GM18499 (cell line): ENCODE measurements around the gene RPSA.
A peak's percentile ranks its signal among the peaks of the same experiment; 100 is the strongest.
"Not testable (repeated sequence)": the region's sequence is repeated elsewhere in the genome, so short reads cannot be mapped to it uniquely, and the experiment has no call there.

Source experiments
- ATAC-seq: cut with Tn5 transposase; IDR thresholded peaks from one replicate; pipeline ENCODE4 v1.9.1; 2021; ENCODE audit warnings: moderate number of reproducible peaks; ENCODE audit not compliant: insufficient read depth, unreplicated experiment

The RPSA gene

DNA sequence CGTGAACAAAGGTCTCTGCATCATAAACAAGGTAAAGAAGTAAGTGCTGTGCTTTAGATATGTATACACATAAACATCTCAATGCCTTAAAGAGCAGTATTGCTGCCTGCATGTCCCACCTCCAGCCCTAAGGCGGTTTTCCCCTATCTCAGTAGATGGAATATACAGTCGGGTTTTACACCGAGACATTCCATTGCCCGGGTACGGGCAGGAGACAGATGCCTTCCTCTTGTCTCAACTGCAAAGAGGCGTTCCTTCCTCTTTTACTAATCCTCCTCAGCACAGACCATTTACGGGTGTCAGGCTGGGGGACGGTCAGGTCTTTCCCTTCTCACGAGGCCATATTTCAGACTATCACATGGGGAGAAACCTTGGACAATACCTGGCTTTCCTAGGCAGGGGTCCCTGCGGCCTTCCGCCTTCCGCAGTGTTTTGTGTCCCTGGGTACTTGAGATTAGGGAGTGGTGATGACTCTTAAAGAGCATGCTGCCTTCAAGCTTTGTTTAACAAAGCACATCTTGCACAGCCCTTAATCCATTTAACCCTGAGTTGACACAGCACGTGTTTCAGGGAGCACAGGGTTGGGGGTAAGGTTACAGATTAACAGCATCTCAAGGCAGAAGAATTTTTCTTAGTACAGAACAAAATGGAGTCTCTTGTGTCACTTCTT lies 12.2 kb downstream of the RPSA start:
- ATAC-seq: not testable (repeated sequence)

DNA sequence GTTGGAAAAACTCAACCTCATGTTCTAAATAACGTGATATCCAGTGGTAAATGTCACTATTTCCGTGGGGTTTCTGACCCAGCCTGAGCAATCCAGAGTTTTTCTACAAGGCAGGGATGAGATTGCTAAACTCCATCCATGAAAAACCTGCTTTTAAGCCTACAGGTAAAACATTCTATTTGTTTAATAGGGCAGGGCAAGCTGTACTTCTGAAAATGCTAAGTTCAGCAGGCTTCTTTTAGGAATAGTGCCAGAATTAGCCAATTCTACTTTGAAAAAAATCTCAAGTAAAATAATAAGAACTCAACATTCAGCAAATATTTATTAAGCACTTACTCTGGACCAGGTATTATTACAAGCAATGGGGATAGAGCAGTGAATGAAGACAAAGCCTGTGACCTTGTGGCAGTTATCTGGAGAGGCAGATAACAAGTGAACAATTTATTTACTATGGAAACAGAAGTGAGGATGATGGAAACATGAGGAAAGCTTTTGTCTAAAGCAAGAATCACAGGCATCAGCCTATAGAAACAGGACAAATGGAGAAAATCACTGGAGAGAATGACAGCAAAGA lies 13.3 kb downstream of the RPSA start:
- ATAC-seq: no peak

DNA sequence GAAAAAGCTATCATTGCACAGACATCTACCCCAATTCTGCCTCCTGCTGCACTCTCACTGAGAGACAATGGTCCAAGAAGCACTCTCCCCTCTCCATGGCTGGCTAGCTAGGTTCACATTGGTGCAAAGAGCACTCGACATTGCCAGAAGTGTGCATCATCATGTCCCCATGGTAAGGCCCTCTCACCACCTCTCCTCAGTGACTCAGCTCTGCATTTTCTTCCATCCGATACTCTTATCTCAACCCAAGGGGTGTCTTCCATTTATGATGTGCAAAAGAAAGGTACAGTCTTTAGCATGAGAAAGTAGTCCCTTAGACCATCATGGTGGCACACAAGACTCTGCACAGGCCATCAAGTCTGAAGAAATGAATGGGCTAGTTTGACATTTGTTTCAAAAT lies 14.0 kb downstream of the RPSA start:
- no peak for ATAC-seq

DNA sequence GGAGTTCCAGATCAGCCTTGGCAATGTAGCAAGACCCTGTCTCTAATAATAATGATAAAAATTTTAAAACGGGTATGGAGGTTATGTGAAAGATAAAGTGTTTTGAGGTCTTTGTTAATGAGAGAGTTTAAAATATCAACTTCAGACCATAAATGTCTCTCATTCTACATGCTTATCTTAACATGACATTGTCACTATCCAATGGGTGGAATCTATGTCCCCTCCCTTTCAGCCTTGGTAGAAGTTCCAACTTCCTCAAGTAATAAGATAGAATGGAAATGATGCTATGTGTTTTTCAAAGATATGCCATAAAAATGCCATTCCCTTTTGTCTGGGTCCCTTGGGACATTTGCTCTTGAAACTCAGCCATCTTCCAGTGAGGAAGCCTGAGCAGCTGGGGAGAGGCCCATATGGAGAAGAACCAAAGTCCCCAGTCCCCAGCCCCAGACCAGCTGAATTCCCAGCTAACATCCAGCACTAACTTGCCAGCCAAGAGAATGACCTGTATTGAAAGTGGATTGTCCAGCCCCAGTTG lies 17.0 kb downstream of the RPSA start:
- no peak for ATAC-seq

DNA sequence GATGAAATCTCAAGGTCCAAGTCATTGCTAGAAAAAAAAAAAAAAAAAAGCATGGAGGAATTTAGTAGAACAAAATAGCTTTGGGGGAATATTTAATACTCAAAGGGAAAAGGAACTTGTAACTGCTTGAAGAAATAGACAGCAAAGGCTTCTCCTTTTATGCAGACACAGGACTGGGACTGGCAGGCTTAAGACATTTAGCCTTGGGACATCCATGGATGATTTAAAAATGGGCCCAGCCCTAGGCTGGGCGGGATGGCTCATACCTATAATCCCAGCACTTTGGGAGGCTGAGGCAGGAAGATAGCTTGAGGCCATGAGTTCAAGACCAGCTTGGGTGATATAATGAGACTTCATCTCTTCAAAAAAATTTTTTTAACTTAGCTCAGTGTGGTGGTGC lies 19.8 kb downstream of the RPSA start:
- no peak for ATAC-seq

- ATAC-seq: no peak
Observed at GRCh38 chr3:39427506-39427905, 21.0 kb downstream of the RPSA start.

- no peak for ATAC-seq
Observed at GRCh38 chr3:39428745-39429201, 22.3 kb downstream of the RPSA start.

DNA sequence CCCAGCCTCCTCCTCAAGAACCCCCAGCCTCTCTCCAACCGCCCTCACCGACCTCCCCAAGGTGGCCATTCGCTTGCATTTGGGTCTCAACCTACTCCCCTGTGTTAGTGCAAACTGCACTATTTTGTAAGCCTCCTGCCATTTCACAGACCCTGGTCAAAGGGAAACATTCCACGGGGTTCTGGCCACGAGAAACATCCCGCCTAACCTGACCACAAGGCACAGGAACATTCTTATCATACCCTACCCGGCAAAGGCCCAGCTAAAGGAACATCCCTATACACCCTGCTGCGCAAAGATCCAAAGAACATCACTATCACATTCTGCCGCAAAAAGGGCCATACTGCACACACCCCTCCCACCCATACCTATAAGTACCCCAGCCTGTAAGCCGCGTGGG lies 22.9 kb downstream of the RPSA start:
- ATAC-seq: no peak

DNA sequence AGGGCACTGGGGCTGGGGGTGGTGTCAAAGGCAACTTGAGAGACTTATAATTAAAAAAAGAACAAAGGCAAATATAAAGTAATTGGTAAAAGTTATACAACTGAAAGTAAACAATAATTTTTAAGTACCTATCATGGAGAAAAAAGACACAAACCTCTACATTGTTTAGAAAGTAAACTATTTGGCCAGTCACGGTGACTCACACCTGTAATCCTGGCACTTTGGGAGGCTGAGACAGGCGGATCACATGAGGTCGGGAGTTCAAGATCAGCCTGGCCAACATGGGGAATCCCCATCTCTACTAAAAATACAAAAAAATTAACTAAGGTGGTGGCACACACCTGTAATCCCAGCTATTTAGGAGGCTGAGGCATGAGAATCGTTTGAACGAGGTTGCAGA lies 25.8 kb downstream of the RPSA start:
- ATAC-seq: no peak

DNA sequence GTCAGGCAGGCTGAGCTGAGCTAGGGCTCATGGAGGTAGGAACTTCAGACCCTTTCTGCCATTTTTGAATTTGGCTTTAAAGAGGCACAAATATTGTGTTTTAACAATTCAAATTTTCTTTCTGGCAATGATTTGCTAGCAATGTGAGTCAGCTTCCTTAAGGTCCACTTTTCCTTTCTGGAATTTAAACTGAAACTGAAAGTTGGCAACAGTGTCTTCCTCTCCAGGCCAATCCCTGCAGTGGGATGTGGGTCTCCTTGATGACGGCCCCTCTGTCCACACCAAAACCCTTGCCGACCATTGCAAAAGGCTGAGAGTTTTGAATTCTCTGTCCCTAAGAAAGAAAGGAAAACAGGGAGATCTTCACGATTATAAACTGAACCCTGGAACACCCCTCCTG lies 27.1 kb downstream of the RPSA start:
- ATAC-seq: no peak

DNA sequence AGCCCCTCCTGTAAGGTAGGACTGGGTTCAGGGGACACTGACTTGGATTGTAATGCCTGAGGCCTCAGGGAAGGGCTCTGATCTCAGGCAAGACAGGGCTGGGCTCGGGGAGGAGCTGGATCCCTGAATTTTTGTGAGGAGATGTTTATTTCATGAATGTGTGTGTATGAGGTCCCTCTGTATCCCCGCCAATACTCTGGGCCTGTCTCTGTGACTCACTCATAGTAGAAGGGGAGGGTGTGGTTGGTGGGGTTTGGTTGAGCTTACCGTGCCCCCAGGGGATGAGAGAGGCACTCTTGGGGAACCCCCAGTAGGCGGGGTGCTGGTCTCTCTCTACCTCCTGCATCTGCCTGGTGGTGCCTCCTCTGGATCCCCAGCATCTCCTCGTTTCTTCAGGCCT lies 28.1 kb downstream of the RPSA start:
- ATAC-seq: peak; percentile 57

DNA sequence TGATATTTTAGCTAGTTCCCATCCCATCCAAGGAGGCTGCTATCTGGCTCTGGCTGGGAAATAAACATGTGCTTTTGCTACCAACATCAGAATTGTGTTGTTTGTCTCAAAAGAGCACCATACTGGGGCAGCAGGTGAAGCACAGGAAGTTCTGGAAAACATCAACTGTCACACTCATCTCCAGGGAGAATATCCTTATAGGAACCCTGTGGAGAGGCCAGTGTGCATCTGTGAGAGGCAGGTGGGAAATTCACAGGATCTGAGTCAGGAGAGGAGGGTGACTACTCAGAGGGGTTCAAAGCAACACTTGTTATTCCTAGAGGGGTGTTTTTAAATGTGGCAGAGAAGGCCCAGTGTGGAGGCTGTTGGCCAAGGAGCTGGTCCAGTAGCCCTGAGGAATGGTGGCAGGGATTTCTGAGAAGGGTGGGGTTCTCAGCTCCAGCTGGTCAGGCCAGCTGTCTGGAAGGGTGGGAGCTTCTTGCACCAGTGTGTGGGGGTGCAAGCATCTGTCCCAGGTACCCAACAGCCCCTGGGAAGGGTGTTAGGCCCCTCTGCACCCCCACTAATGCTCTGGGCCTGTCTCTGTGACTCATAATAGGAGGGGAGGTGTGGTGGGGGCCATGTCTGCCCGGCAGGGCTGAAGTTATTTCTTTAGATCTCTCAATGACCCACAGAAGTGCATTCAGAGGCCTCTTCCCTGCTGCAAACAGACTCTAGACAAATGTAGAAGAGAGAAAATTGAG lies 28.7 kb downstream of the RPSA start:
- ATAC-seq: no peak

- ATAC-seq: no peak
Observed at GRCh38 chr3:39438880-39439279, 32.4 kb downstream of the RPSA start.

DNA sequence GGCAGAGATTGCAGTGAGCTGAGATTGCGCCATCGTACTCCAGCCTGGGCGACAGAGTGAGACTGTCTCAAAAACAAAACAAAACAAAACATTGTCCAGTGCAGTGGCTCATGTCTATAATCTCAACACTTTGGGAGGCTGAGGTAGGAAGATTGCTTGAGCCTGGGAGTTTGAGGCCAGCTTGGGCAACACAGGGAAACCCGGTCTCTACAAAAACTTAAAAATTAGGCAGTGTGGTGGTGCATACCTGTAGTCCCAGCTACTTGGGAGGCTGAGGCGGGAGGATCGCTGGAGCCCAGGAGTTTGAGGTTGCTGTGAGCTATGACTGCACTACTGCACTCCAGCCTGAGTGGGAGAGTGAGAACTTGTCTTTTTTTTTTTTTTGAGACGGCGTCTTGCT lies 33.8 kb downstream of the RPSA start:
- ATAC-seq: no peak

DNA sequence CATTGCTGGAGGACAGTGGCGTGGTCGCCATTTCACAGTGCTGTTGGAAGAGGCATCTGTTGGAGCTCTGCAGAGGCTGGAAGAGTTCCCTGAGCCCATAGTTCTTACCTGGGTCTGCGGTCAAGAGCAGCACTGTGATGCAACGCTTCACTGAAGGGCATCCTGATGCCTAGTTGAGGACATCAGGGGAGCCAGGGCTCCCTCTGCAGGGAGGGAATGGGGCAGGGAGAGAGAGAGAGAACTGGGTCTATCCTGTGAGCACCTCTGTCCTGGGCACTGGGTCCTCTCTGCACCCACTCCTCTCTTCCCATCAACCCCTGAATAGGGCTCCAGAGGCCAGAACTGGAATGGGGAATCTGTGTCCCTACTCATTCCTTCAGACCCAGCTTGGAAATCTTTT lies 37.0 kb downstream of the RPSA start:
- no peak for ATAC-seq

- ATAC-seq: no peak
Observed at GRCh38 chr3:39445927-39446326, 39.4 kb downstream of the RPSA start.

DNA sequence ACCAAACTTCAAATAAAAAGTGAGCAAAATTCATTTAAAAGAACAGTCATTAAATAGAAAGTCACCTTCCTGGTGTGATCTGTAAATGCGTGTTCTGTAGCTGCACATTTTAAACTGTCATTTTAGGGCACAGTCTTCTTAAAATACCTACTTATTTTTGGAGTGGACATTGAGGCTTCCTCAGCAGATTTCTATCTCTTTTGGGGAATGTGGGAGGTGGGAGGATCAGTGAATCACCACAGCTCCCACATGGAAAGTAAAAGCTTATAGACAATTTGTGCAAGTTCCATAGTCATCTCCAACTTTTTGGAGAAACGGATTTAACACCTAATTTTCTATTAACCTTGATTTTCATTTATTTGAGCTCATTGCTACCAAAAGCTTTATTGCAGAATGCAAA lies 39.9 kb downstream of the RPSA start:
- ATAC-seq: no peak

- ATAC-seq: peak; percentile 73
Observed at GRCh38 chr3:39447637-39448483, 41.3 kb downstream of the RPSA start.

DNA sequence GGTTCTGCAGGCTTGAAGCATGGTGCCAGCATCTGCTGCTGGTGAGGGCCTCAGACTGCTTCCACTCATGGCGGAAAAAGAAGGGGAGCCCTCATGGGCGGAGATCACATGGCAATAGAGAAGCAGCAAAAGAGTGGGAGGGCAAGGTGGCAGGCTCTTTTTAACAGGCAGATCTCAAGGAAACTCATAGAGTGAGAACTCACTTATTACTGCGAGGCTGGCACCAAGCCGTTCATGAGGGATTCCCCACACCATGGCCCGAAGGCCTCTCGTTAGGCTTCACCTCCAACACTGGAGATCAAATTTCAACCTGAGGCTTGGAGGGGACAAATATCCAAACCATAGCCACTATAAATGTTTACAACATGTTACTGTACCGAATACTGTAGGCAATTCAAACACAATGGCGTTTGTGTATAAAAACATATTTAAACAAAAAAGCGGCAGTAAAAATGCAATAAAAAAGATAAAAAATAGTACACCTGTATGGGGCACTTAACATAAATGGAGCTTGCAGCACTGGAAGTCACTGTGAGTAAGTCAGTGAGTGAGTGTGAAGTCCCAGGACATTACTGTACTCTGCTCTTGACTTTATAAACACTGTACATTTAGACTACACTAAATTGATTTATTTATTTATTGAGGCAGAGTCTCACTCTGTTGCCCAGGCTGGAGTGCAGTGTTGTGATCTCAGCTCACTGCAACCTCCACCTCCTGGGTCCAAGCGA lies 42.1 kb downstream of the RPSA start:
- no peak for ATAC-seq

GRCh38 chr3:39449796-39450195 lies 43.3 kb downstream of the RPSA start:
- no peak for ATAC-seq
